SU-DHL-6 (cell line): ENCODE results near the gene FADS3.

Experiments used
- CTCF ChIP-seq: fragments of 200-600 bp; sonication (generic); IDR thresholded peaks from one replicate; pipeline ENCODE4 v1.5.1; 2017; ENCODE audit warnings: antibody characterized with exemption, mild to moderate bottlenecking, low read length, moderate library complexity; ENCODE audit not compliant: insufficient read depth, poor library complexity, severe bottlenecking
- EZH2phosphoT487 ChIP-seq: fragments of 200-600 bp; sonication (generic), shearing (Covaris generic); conservative IDR thresholded peaks from 2 replicates; pipeline ENCODE4 v1.6.1; 2018; ENCODE audit warnings: mild to moderate bottlenecking, antibody characterized with exemption, low read length, moderate library complexity, mixed read lengths

- no peak for TF ChIP-seq CTCF
- no peak for TF ChIP-seq EZH2phosphoT487
Observed at GRCh38 chr11:61830237-61831105, 60.9 kb downstream of the FADS3 start.
